GM21447 (cell line): ENCODE data around the gene KRTAP5-1.
"Not testable (repeated sequence)": the region's sequence is repeated elsewhere in the genome, so short reads cannot be mapped to it uniquely, and the experiment has no call there.

ENCODE experiments used
- ATAC-seq: cut with Tn5 transposase; IDR thresholded peaks from one replicate; pipeline ENCODE4 v1.9.1; 2021; ENCODE audit not compliant: unreplicated experiment

KRTAP5-1 gene

GRCh38 chr11:1584661-1585370 is at the start of gene KRTAP5-1:
Gene KRTAP5-1, minus strand, starts transcription at chr11:1585283. Its CDS starts 34 bp downstream, at chr11:1585249.
- ATAC-seq, result not testable (repeated sequence)

- no peak for ATAC-seq
Measured at GRCh38 chr11:1633864-1634263, 48.8 kb upstream of the KRTAP5-1 start.

- no peak for ATAC-seq
Measured at GRCh38 chr11:1632053-1632714, 47.1 kb upstream of the KRTAP5-1 start.

GRCh38 chr11:1631066-1631568 is 46.0 kb upstream of the KRTAP5-1 start:
- ATAC-seq, result no peak

GRCh38 chr11:1630271-1630670 is 45.2 kb upstream of the KRTAP5-1 start:
- ATAC-seq, result no peak

GRCh38 chr11:1629326-1630185 is 44.5 kb upstream of the KRTAP5-1 start, which contains the start of gene KRTAP5-5:
Gene KRTAP5-5, plus strand, starts transcription at chr11:1629775. Its CDS starts 66 bp downstream, at chr11:1629841.
- ATAC-seq, result no peak

- no peak for ATAC-seq
Measured at GRCh38 chr11:1628506-1629325, 43.6 kb upstream of the KRTAP5-1 start.

- no peak for ATAC-seq
Measured at GRCh38 chr11:1625541-1625940, 40.5 kb upstream of the KRTAP5-1 start.

GRCh38 chr11:1624621-1625020 is 39.5 kb upstream of the KRTAP5-1 start:
- no peak for ATAC-seq

GRCh38 chr11:1623716-1624115 is 38.6 kb upstream of the KRTAP5-1 start:
- ATAC-seq, result no peak

GRCh38 chr11:1622086-1622485 is 37.0 kb upstream of the KRTAP5-1 start, which contains the start of gene KRTAP5-4:
Gene KRTAP5-4, minus strand, starts transcription at chr11:1622138. Its CDS starts 45 bp downstream, at chr11:1622093.
- ATAC-seq, result no peak

GRCh38 chr11:1619449-1619848 is 34.4 kb upstream of the KRTAP5-1 start:
- ATAC-seq, result no peak

- ATAC-seq, result no peak
Measured at GRCh38 chr11:1618231-1618630, 33.1 kb upstream of the KRTAP5-1 start.

GRCh38 chr11:1608363-1608762 is 23.3 kb upstream of the KRTAP5-1 start, which contains the start of gene KRTAP5-3:
Gene KRTAP5-3, minus strand, starts transcription at chr11:1608463. Its CDS starts 78 bp downstream, at chr11:1608385.
- no peak for ATAC-seq

GRCh38 chr11:1607901-1608300 is 22.8 kb upstream of the KRTAP5-1 start:
- ATAC-seq, result not testable (repeated sequence)

GRCh38 chr11:1607156-1607845 is 22.2 kb upstream of the KRTAP5-1 start:
- not testable (repeated sequence) for ATAC-seq

- ATAC-seq, result peak; percentile 94
Measured at GRCh38 chr11:1605923-1606322, 20.8 kb upstream of the KRTAP5-1 start.

GRCh38 chr11:1604711-1605110 is 19.6 kb upstream of the KRTAP5-1 start:
- no peak for ATAC-seq

- ATAC-seq, result no peak
Measured at GRCh38 chr11:1604181-1604580, 19.1 kb upstream of the KRTAP5-1 start.

GRCh38 chr11:1603629-1604028 is 18.5 kb upstream of the KRTAP5-1 start:
- no peak for ATAC-seq
